Measurements from ENCODE around the gene WFDC9.
"Not testable (repeated sequence)": the region's sequence is repeated elsewhere in the genome, so short reads cannot be mapped to it uniquely, and the experiment has no call there.

DNA sequence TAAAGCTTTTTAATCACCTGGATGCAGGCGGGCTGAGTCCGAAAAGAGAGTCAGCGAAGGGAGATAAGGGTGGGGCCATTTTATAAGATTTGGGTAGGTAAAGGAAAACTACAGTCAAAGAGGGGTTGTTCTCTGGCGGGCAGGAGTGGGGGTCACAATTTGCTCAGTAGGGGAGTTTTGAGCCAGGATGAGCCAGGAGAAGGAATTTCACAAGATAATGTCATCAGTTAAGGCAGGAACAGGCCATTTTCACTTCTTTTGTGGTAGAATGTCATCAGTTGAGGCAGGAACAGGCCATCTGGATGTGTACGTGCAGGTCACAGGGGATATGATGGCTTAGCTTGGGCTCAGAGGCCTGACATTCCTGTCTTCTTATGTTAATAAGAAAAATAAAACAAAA lies 46.8 kb downstream of the WFDC9 start:
- TF ChIP-seq GABPA (IDR thresholded peaks at IDR 0.05; ENCODE audit: borderline replicate concordance, insufficient read depth, low read length); EZH2 (IDR thresholded peaks at IDR 0.05; ENCODE audit: low read depth, low read length, severe bottlenecking); POLR2A (IDR thresholded peaks at IDR 0.05; ENCODE audit: control extremely low read depth in 1 of 2, low read depth in 2 of 2, low read length in 2 of 2); YY1 (IDR thresholded peaks at IDR 0.05; ENCODE audit: low read depth, low read length); CREB1 (IDR thresholded peaks at IDR 0.05); TBP (IDR thresholded peaks at IDR 0.05; ENCODE audit: low read depth, low read length); GTF2F1 (IDR thresholded peaks at IDR 0.05; ENCODE audit: borderline replicate concordance, low read depth, low read length): not testable (repeated sequence)
- TF ChIP-seq, protein P1, sequence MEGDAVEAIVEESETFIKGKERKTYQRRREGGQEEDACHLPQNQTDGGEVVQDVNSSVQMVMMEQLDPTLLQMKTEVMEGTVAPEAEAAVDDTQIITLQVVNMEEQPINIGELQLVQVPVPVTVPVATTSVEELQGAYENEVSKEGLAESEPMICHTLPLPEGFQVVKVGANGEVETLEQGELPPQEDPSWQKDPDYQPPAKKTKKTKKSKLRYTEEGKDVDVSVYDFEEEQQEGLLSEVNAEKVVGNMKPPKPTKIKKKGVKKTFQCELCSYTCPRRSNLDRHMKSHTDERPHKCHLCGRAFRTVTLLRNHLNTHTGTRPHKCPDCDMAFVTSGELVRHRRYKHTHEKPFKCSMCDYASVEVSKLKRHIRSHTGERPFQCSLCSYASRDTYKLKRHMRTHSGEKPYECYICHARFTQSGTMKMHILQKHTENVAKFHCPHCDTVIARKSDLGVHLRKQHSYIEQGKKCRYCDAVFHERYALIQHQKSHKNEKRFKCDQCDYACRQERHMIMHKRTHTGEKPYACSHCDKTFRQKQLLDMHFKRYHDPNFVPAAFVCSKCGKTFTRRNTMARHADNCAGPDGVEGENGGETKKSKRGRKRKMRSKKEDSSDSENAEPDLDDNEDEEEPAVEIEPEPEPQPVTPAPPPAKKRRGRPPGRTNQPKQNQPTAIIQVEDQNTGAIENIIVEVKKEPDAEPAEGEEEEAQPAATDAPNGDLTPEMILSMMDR (IDR thresholded peaks at IDR 0.05; ENCODE audit: control extremely low read depth in 1 of 3, insufficient read depth in 1 of 3, low read depth in 1 of 3, low read length in 3 of 3), result not testable (repeated sequence)
